DOHH2 (cell line): ENCODE results near the gene HBE1.

Experiments
- CTCF ChIP-seq: fragments of 200-600 bp; sonication (generic); IDR thresholded peaks from one replicate; pipeline ENCODE4 v1.5.1; 2014; ENCODE audit warnings: antibody characterized with exemption, mild to moderate bottlenecking, low read depth, low read length; ENCODE audit not compliant: poor library complexity, severe bottlenecking
- EZH2phosphoT487 ChIP-seq: fragments of 200-600 bp; sonication (generic); IDR thresholded peaks from 2 replicates; pipeline ENCODE4 v1.6.1; 2017; ENCODE audit warnings: borderline replicate concordance, mild to moderate bottlenecking, antibody characterized with exemption, low read length, moderate library complexity, mixed read lengths

GRCh38 chr11:5291207-5291838 lies 21.6 kb upstream of the HBE1 start:
- TF ChIP-seq CTCF: peak; percentile 46
- TF ChIP-seq EZH2phosphoT487: no peak
